Pancreas (tissue), 10 donors: ENCODE results near the gene RPL7A. TPM values are rescaled to one million over a fixed set of nuclear protein-coding genes. Genes with fewer than 3 reads are reported as not detected.

Source experiments
- ATAC-seq, 4 donors: fragments of 200-7000 bp; cut with Tn5 transposase; one replicate each; pipeline versions ENCODE4 v1.8.0 to v1.9.1; 2020; ENCODE audit warnings: mild to moderate bottlenecking in 4 of 4, moderate library complexity in 4 of 4
- DNase-seq, 6 donors: peaks; one replicate each; pipeline ENCODE4 v3.0.0-alpha.2; 2020
- FAIRE-seq: peaks from 2 replicates; lab custom pipeline; 2012; peaks lifted over from hg19 to GRCh38; lab: Jason Lieb, UNC
- H3K27ac ChIP-seq, 4 donors: fragments of 200-600 bp; sonication (generic); 1 replicate in 3 of 4; 2 replicates in 1 of 4; pipeline versions ENCODE4 v1.5.0 to v1.8.0; 2020
- H3K27me3 ChIP-seq, 4 donors: fragments of 200-600 bp; one replicate each; pipeline ENCODE4 v1.8.0; 2021
- H3K36me3 ChIP-seq, 3 donors: fragments of 200-600 bp; sonication (generic) in 1 of 3; one replicate each; pipeline versions ENCODE4 v1.5.0 to v1.8.0; 2020 to 2021
- H3K4me1 ChIP-seq, 3 donors: fragments of 200-600 bp; one replicate each; pipeline ENCODE4 v1.8.0; 2021
- H3K4me3 ChIP-seq, 4 donors: fragments of 200-600 bp; sonication (generic) in 2 of 4; one replicate each; pipeline versions ENCODE4 v1.5.0 to v1.8.0; 2020 to 2021
- H3K9me3 ChIP-seq, 4 donors: fragments of 200-600 bp; one replicate each; pipeline ENCODE4 v1.8.0; 2021
- WGBS, 2 donors: extraction: QIAGEN DNeasy Blood & Tissue Kit; methylation state at CpG; one replicate each; pipeline ENCODE4 v1.1.7; 2013; 5-methylcytosine and 5-hydroxymethylcytosine counted together
- intact Hi-C, 3 donors: fragments of 100-400 bp; cut with DNase I; formaldehyde crosslinking; loops; one replicate each; pipeline versions ENCODE4 v1.11.1 to v1.14.2; 2022
- polyA plus RNA-seq, 2 donors: library from polyadenylated mRNA; stranded (reverse); fragments of 200-250 nt; gene quantifications; one replicate each; pipeline ENCODE4 v1.2.3, GENCODE V29; 2013
- total RNA-seq, 6 donors: library from RNA; stranded (reverse); fragmentation: NEBNext Ultra II Directional in 4 of 6; extraction: Animal tissue kit (Norgen Biotek cat#: 25700) in 4 of 6; gene quantifications; one replicate each; pipeline versions ENCODE4 v1.2.1 to v1.2.4, GENCODE V29; 2021 to 2023
- TF ChIP-seq, protein P1 (sequence below), 4 donors: fragments of 200-600 bp; sonication (generic) in 3 of 4; IDR thresholded peaks; one replicate each; pipeline versions ENCODE4 v1.5.0 to v1.8.0; 2021; ENCODE audit warnings: antibody characterized with exemption in 4 of 4
- donor health status: healthy with polysubstance abuse.
- donor health status: DM: no; HTN: no; CAD: no; lungs with moderate emphysema.
- donor health status: DM: no; HTN: no; CAD: no.
- donor health status: control.
- donor health status: control.
- donor health status: Bipolar disorder and iron deficiency.
- donor health status: DM: yes; HTN: yes; CAD: no.
- donor health status: DM: no; HTN: no; CAD: no.
- donor health status: DM: no; HTN: no; CAD: no.
- donor health status: DM: yes; HTN: yes; CAD: no.

The RPL7A gene
- total and polyA plus RNA-seq, 8 donors = 1,234 to 2,140 (median 1,834) TPM

DNA sequence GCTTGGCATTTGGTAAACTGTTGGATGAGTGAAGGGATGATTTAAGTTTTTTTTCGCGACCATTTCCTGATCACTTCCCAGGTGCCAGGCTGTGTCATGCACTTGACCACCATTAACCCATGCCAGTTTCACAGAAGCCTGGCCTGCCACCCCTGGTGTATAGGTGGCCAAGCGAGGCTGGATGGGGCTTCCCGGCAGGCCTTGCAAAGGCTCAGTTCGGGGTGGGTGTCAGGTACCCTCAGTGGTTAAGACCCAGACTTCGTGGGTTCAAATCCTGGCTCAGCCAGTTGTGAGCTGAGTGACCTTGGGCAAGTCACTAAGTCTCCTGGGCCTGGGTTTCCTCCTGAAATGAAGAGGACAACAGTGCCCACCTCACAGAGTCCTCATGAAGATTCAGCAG lies 2.4 kb upstream of the RPL7A start:
- H3K36me3 ChIP-seq = peaks cover 6 to 47% (median 21%) of the 10 kb centered on the region in 3 donors
- TF ChIP-seq, protein P1, sequence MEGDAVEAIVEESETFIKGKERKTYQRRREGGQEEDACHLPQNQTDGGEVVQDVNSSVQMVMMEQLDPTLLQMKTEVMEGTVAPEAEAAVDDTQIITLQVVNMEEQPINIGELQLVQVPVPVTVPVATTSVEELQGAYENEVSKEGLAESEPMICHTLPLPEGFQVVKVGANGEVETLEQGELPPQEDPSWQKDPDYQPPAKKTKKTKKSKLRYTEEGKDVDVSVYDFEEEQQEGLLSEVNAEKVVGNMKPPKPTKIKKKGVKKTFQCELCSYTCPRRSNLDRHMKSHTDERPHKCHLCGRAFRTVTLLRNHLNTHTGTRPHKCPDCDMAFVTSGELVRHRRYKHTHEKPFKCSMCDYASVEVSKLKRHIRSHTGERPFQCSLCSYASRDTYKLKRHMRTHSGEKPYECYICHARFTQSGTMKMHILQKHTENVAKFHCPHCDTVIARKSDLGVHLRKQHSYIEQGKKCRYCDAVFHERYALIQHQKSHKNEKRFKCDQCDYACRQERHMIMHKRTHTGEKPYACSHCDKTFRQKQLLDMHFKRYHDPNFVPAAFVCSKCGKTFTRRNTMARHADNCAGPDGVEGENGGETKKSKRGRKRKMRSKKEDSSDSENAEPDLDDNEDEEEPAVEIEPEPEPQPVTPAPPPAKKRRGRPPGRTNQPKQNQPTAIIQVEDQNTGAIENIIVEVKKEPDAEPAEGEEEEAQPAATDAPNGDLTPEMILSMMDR (IDR thresholded peaks at IDR 0.05) = no peak
- H3K9me3 ChIP-seq = no peaks in the 10 kb centered on the region
- 83 to 86% methylated on average over 6 of the region's 6 CpGs for WGBS, 2 donors
- ATAC-seq = no peak
- H3K27ac ChIP-seq = no peak overlapping the region
- DNase-seq = peak in 2 of 6 donors; percentile 15 to 39
- H3K27me3 ChIP-seq = no peaks in the 10 kb centered on the region
- no peak overlapping the region for H3K4me3 ChIP-seq
- peaks cover 6 to 15% (median 8%) of the 10 kb centered on the region in 3 donors for H3K4me1 ChIP-seq
- FAIRE-seq = no peak
- intact Hi-C loops = no loop called here

DNA sequence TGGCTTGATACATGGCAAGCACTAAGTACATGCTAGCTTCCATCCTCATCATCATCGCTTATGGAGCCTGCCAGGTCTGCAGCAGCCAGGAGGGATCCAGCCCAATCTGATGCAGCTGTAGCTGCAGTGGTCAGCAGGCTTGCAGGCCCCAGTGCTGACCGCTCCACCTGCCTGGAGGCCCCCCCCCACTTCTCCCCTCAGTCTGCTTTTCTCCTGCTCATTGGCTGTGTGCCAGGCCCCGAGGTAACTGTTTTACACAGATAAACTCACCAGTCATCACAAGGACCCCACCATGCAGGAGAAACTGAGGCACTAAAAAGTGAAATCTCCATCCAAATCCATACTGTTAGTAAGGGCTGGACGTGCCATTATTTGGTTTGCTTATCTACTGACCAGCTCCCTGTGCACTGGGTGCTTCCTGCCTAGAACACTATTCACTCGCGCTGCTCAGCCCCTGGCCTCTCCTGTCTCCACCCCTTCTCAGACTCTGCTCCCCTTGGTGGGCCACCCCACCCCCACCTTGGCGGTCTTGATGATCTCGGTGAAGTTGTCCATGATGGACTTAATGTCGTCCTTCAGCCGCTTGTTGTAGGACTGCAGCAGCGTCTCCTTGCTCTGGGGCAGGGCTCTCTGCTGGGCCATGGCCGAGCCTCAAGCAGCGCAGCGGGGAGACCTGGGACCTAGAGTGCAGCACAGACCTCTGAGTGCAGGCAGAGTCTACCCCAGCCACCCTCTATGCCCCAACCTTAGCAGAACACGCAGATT lies 1.8 kb upstream of the RPL7A start:
- 68 to 71% methylated on average over 15 of the region's 15 CpGs for WGBS, 2 donors
- intact Hi-C loops = no loop called here
- no peaks in the 10 kb centered on the region for H3K27me3 ChIP-seq
- no peak overlapping the region for H3K27ac ChIP-seq
- ATAC-seq (no peak), FAIRE-seq (no peak), DNase-seq (peak in 2 of 6 donors; percentile 64 to 77)
- TF ChIP-seq, protein P1 (IDR thresholded peaks at IDR 0.05) = no peak
- H3K4me3 ChIP-seq = peak overlapping the region in 1 of 4 donors; percentile 98
- H3K36me3 ChIP-seq = peaks cover 12 to 48% (median 26%) of the 10 kb centered on the region in 3 donors
- H3K9me3 ChIP-seq = no peaks in the 10 kb centered on the region
- peaks cover 6 to 15% (median 8%) of the 10 kb centered on the region in 3 donors for H3K4me1 ChIP-seq

DNA sequence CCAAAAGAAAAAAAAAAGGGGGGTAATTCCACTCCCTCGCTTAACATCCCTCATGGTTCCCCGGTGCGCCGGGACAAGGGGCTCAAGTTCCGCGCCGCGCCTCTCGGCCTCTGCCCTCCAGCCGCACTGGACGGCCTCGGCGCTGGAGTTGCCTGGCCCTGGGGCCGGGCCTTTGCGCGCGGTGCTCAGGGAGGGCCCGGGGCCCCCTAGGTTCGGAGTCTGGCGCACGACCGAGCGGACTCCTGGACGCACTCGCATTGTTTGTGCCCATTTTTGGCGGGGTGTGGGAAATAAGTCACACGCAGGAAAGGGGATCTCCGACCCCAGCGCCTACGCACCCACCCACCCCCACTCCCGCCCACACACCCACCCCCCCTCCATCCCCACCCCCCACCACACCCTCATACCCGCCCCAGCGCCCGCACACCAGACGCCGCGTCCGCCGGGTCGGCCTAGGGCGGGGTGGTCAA lies 468 bp upstream of the RPL7A start:
- peak in 2 of 6 donors; percentile 60 to 70 for DNase-seq
- no peaks in the 10 kb centered on the region for H3K27me3 ChIP-seq
- FAIRE-seq = no peak
- intact Hi-C loops = no loop called here
- TF ChIP-seq, protein P1 (IDR thresholded peaks at IDR 0.05) = no peak
- peaks cover 13 to 50% (median 39%) of the 10 kb centered on the region in 3 donors for H3K36me3 ChIP-seq
- no peaks in the 10 kb centered on the region for H3K9me3 ChIP-seq
- peak overlapping the region; percentile 63 to 98 (median 90) for H3K4me3 ChIP-seq
- H3K4me1 ChIP-seq = peaks cover 6 to 15% (median 8%) of the 10 kb centered on the region in 3 donors
- ATAC-seq = peak; percentile 46 to 71 (median 62)
- WGBS, 2 donors = 1% methylated on average over 40 of the region's 41 CpGs
- H3K27ac ChIP-seq = peak overlapping the region; percentile 73 to 93 (median 84)

DNA sequence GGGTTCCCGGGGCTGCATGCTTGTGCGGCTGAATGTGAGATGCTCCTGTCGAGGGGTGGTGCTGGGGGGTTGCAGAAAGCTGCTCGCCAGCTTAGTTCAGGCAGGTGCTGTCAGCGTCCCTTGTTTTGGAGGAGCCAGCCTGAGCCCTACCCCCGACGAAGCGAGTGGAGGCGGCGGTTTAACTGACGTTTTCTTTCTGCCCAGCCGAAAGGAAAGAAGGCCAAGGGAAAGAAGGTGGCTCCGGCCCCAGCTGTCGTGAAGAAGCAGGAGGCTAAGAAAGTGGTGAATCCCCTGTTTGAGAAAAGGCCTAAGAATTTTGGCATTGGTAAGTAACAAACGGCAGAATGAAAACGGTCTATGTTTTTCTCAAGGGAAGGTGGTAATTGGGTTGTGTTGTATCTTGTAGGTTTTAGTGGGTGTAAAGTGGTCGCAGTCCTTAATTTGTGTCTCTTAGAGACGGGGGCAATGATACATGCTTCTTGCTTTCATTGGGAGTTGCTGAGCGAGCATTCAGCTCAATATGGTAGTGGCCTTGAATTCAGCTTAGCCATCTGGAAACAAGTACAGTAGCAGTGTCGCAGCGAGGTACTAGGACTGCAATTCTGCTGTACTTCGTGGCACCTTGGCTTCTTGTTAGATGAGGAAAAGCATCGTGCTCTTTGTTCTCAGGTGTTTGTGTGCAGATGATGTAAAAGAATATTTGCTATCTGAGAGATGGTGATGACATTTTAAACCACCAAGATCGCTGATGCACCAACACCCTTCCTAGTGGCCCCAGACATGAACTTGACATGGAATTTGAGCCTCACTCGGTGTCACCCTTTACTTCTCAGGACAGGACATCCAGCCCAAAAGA lies 928 bp downstream of the RPL7A start:
- ATAC-seq (peak in 1 of 4 donors; percentile 1), FAIRE-seq (no peak), DNase-seq (no peak)
- Histone ChIP-seq H3K9me3 (no peaks in the 10 kb centered on the region), H3K4me3 (peak overlapping the region; percentile 63 to 98 (median 90)), H3K4me1 (peaks cover 6 to 15% (median 8%) of the 10 kb centered on the region in 3 donors), H3K27ac (peak overlapping the region; percentile 73 to 93 (median 84)), H3K27me3 (no peaks in the 10 kb centered on the region), H3K36me3 (peaks cover 13 to 45% (median 34%) of the 10 kb centered on the region in 3 donors)
- intact Hi-C loops = no loop called here
- TF ChIP-seq, protein P1 (IDR thresholded peaks at IDR 0.05) = no peak
- 5 to 8% methylated on average over 25 of the region's 25 CpGs for WGBS, 2 donors
